AG04449 (cell line): ENCODE data around the gene SLC49A3.

Source experiments
- CTCF ChIA-PET: fragments of 350-600 bp; formaldehyde crosslinking; extraction: SDS; loops from one replicate; lab custom pipeline; 2021; ENCODE audit warnings: antibody characterized with exemption; lab: Yijun Ruan, JAX
- POLR2A ChIA-PET: fragments of 400-600, 350-600 bp; formaldehyde crosslinking; extraction: SDS; loops from one replicate; lab custom pipeline; 2020; ENCODE audit warnings: antibody characterized with exemption, inconsistent platforms; lab: Yijun Ruan, JAX
- DNase-seq: peaks from one replicate; pipeline ENCODE4 v3.0.0-alpha.2; 2010; ENCODE audit warnings: low read depth, low spot score
- H3K4me3 ChIP-seq: 2 replicates; pipeline ENCODE4 v1.5.1; 2011; ENCODE audit warnings: low read depth, mild to moderate bottlenecking, control low read depth, low read length
- CTCF ChIP-seq: IDR thresholded peaks from one replicate; pipeline ENCODE4 v1.5.1; 2011; ENCODE audit warnings: mild to moderate bottlenecking, moderate library complexity, low read length, control low read depth, inconsistent platforms; ENCODE audit not compliant: insufficient read depth; ENCODE audit errors: missing control alignments

Gene SLC49A3

GRCh38 chr4:704971-705277 is 16.0 kb upstream of the SLC49A3 start:
- H3K4me3 ChIP-seq = no peak overlapping the region
- DNase-seq = no peak
- CTCF ChIA-PET = no interaction called here
- POLR2A ChIA-PET = no interaction called here
- TF ChIP-seq CTCF = no peak

- ChIA-PET CTCF (no interaction called here), POLR2A (no interaction called here)
- DNase-seq = no peak
- TF ChIP-seq CTCF = no peak
- no peak overlapping the region for H3K4me3 ChIP-seq
Observed at GRCh38 chr4:704198-704891, 15.4 kb upstream of the SLC49A3 start.

- POLR2A ChIA-PET = no interaction called here
- no peak overlapping the region for H3K4me3 ChIP-seq
Observed at GRCh38 chr4:703336-704197, 14.6 kb upstream of the SLC49A3 start.

GRCh38 chr4:702618-703048 is 13.7 kb upstream of the SLC49A3 start:
- TF ChIP-seq CTCF = no peak
- POLR2A ChIA-PET = no interaction called here
- no peak overlapping the region for H3K4me3 ChIP-seq
- DNase-seq = no peak
- CTCF ChIA-PET = no interaction called here

More at GRCh38 chr4:703336-704197, 14.6 kb upstream of the SLC49A3 start:
- TF ChIP-seq CTCF = no peak
- no peak for DNase-seq
- CTCF ChIA-PET = no interaction called here

GRCh38 chr4:700587-701264 is 11.8 kb upstream of the SLC49A3 start:
- no peak for DNase-seq
- CTCF ChIA-PET = interaction anchor here (1.6 to 1.7 kb wide), 2 partner anchors 17 to 42 kb away, joined by 6 to 7 read pairs; no protein-coding TSS in a partner anchor
- no peak overlapping the region for H3K4me3 ChIP-seq
- TF ChIP-seq CTCF = no peak
- POLR2A ChIA-PET = no interaction called here
